ENCODE measurements around the gene TNRC6A.

Gene TNRC6A

GRCh38 chr16:24753437-24753836, 24.0 kb downstream of the TNRC6A start:
- no peak for DNase-seq (ENCODE audit: low read depth, low spot score)
- no peak overlapping the region for H3K27ac ChIP-seq

GRCh38 chr16:24754543-24754942, 25.1 kb downstream of the TNRC6A start:
- H3K27ac ChIP-seq = no peak overlapping the region
- DNase-seq (ENCODE audit: low read depth, low spot score) = no peak

- DNase-seq (ENCODE audit: low read depth, low spot score) = no peak
These were observed 25.9 kb downstream of the TNRC6A start for GRCh38 chr16:24755201-24755874.

GRCh38 chr16:24758373-24758772, 28.9 kb downstream of the TNRC6A start:
- DNase-seq (ENCODE audit: low read depth, low spot score) = no peak
- H3K27ac ChIP-seq = no peak overlapping the region

More at GRCh38 chr16:24755201-24755874, 25.9 kb downstream of the TNRC6A start:
- no peak overlapping the region for H3K27ac ChIP-seq

GRCh38 chr16:24759006-24759405, 29.6 kb downstream of the TNRC6A start:
- H3K27ac ChIP-seq = no peak overlapping the region
- no peak for DNase-seq (ENCODE audit: low read depth, low spot score)

- no peak for DNase-seq (ENCODE audit: low read depth, low spot score)
- no peak overlapping the region for H3K27ac ChIP-seq
These were observed 32.1 kb downstream of the TNRC6A start for GRCh38 chr16:24761526-24761925.

GRCh38 chr16:24764916-24765315, 35.5 kb downstream of the TNRC6A start:
- no peak for DNase-seq (ENCODE audit: low read depth, low spot score)
- no peak overlapping the region for H3K27ac ChIP-seq

GRCh38 chr16:24766057-24766456, 36.6 kb downstream of the TNRC6A start:
- no peak for DNase-seq (ENCODE audit: low read depth, low spot score)
- H3K27ac ChIP-seq = no peak overlapping the region

GRCh38 chr16:24769806-24770205, 40.4 kb downstream of the TNRC6A start:
- H3K27ac ChIP-seq = no peak overlapping the region

GRCh38 chr16:24771132-24771778, 41.8 kb downstream of the TNRC6A start:
- H3K27ac ChIP-seq = no peak overlapping the region
- no peak for DNase-seq (ENCODE audit: low read depth, low spot score)

More at GRCh38 chr16:24769806-24770205, 40.4 kb downstream of the TNRC6A start:
- DNase-seq (ENCODE audit: low read depth, low spot score) = no peak

- no peak overlapping the region for H3K27ac ChIP-seq
- no peak for DNase-seq (ENCODE audit: low read depth, low spot score)
These were observed 42.3 kb downstream of the TNRC6A start for GRCh38 chr16:24771779-24772157.

GRCh38 chr16:24773771-24774427, 44.4 kb downstream of the TNRC6A start:
- no peak overlapping the region for H3K27ac ChIP-seq
- no peak for DNase-seq (ENCODE audit: low read depth, low spot score)

- H3K27ac ChIP-seq = no peak overlapping the region
- no peak for DNase-seq (ENCODE audit: low read depth, low spot score)
These were observed 45.1 kb downstream of the TNRC6A start for GRCh38 chr16:24774510-24774909.

- no peak for DNase-seq (ENCODE audit: low read depth, low spot score)
- H3K27ac ChIP-seq = no peak overlapping the region
These were observed 46.0 kb downstream of the TNRC6A start for GRCh38 chr16:24775455-24775854.

- no peak for DNase-seq (ENCODE audit: low read depth, low spot score)
- no peak overlapping the region for H3K27ac ChIP-seq
These were observed 47.2 kb downstream of the TNRC6A start for GRCh38 chr16:24776501-24777220.

GRCh38 chr16:24778671-24779070, 49.2 kb downstream of the TNRC6A start:
- H3K27ac ChIP-seq = no peak overlapping the region

GRCh38 chr16:24781256-24781655, 51.8 kb downstream of the TNRC6A start:
- DNase-seq (ENCODE audit: low read depth, low spot score) = no peak
- no peak overlapping the region for H3K27ac ChIP-seq

More at GRCh38 chr16:24778671-24779070, 49.2 kb downstream of the TNRC6A start:
- no peak for DNase-seq (ENCODE audit: low read depth, low spot score)

- DNase-seq (ENCODE audit: low read depth, low spot score) = no peak
- H3K27ac ChIP-seq = no peak overlapping the region
These were observed 54.7 kb downstream of the TNRC6A start for GRCh38 chr16:24784121-24784520.

GRCh38 chr16:24789881-24790280, 60.4 kb downstream of the TNRC6A start:
- no peak overlapping the region for H3K27ac ChIP-seq
- DNase-seq (ENCODE audit: low read depth, low spot score) = peak; percentile 18

GRCh38 chr16:24800586-24800985, 71.1 kb downstream of the TNRC6A start:
- DNase-seq (ENCODE audit: low read depth, low spot score) = peak; percentile 10

More at GRCh38 chr16:24800586-24800985, 71.1 kb downstream of the TNRC6A start:
- peak overlapping the region; percentile 20 for H3K27ac ChIP-seq

All from epithelial cell of prostate (primary cell).